NOMO-1 (cell line): ENCODE measurements around the gene KEL.

Source experiments
- DNase-seq, 2 experiments: peaks; one replicate each; lab custom pipeline; 2025; ENCODE audit not compliant: unreplicated experiment in 2 of 2; lab: John Stamatoyannopoulos, UW

Gene KEL

DNA sequence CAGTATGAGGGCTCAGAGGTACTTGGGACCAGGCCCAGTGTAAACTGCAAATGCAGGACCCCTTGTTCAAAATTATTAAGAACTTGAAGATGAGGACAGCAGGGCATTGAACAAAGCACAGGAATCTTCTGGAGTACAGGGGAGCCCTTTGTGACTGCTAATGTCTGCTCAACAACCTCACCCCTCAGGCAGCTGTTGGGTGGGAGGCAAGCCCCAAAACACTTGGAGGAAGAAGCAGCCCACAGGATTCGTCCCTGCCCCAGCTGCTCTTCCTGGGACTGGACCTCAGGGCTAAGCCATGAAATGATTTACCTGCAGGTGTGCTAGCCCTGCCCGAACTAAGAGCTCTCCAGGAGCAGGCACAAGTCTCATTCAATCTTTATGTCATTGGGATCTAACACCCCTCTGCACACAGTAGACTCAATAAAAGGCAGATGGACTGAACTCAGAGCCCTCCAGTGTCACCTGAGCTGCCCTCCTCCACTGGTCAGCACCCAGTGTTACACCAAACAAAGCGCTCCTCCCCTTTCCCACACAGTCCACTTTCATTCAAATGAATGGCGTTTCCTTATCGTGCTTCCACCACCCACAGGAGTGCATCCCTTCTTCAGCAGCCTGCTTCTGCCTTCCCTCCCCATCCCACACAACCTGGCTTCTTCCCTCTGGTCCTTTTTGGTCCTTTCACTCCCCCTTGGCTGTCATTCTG is 29.6 kb downstream of the KEL start:
- no peak for DNase-seq

DNA sequence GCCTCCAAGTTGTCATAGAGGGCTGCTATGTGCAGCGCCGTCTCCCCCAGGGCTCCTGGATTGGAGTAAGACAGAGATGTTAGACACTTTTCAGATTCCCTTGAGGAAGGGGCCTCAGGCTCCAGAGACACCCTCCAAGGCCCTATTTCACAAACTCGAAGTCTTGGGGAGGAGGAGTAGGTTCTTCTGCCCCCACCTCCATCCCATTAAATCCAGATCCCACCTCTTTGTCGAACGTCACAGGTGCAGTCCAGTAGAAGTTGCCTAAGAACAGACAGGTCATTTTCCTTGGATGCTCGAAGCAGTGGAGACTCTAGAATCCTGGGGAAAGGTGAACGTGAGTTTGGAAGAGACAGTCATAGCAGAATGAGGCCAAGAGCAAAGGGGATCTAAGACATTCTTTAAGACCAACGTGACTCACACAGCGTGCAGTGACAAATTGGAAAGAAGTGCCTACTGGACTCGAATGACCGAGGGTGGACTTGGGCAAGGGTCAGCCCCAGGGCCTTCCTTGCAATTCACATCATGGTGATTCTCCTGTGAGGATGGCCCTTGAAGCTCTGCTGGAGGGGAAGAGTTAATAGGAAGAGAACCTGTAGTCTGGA is 31.9 kb downstream of the KEL start:
- no peak for DNase-seq

DNA sequence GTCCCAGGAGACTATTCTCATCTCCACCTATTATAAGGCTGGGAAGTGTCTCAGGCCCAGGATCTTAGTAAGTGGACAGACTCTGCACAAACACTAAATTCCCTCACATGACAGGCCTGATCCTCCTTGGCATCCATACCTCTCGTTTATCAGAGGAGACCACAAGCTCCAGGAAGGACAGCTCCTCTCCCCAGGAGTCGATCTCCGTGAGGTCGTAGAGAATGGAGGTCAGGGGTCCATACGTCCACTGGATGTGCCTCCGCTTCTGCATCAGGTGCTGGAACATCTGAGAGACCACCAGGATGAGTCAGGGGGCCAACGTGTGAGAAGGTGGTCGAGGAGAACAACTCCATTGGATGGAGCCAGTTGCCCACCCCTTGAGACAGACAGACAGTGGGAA is 34.2 kb downstream of the KEL start:
- DNase-seq, result no peak

DNA sequence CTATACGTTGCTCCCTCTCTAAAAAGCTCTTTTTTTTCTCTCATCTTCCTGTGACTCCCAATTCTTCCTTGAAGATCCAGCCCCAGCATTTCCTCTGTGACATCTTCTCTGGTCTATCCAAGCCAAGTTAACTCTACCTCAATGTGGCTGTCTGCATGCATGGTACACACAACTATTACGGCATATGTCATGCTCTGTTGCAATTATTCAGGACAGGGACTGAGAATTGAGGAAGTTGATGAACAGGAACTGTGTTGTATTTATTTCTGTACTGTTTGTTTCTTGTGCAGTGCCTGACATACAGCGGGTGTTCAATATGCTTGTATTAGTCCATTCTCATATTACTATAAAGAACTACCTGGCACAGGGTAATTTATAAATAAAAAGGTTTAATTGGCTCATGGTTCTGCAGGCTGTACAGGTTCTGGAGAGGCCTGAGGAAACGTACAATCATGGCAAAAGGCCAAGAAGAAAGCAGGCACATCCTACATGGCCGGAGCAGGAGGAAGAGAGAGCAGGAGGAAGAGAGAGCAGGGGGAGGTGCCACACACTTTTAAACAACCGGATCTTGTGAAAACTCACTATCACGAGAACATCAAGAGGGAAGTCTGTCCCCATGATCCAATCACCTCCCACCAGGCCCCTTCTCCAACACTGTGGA is 34.9 kb downstream of the KEL start:
- DNase-seq, result peak; percentile 37 to 69

DNA sequence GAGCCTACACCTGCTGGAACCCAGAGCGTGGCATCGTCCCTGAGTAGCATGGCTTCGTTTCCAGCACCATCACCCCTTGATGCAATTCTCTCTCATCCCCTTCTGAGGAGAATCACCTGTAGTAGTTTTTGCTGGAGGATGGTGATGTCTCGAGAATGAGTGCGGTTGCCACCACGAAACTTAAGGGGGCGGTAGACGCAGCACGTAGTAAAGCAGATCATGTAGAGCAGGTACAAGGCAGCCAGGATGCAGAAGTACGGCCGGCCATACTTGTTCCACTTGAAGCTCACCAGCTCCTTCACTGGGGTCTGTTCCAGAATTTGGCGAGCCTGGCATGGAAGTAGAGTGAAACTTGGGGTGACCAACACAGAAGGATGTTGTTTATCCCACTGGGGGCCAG is 36.8 kb downstream of the KEL start:
- no peak for DNase-seq

- no peak for DNase-seq
Observed at GRCh38 chr7:142923391-142923790, 38.8 kb downstream of the KEL start.

DNA sequence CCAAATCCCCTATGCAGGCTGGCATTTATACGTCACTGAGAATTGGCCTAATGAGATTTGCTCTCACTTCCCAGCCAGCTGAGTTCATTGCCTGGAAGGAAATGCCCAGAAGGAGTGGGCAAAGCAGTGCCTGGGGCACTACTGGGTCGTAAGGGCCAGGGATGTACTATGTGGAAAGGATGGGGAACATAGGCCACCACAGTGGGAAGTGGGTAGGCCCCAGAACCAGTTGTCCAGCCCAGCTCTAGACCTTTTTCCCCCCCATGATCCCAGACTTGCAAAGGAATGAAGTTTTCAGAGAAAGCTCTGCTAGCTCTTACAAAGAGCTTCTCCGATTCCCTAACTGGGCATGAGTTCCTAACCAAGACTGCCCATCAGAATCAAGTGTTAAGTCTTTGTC is 42.5 kb downstream of the KEL start:
- DNase-seq, result no peak

DNA sequence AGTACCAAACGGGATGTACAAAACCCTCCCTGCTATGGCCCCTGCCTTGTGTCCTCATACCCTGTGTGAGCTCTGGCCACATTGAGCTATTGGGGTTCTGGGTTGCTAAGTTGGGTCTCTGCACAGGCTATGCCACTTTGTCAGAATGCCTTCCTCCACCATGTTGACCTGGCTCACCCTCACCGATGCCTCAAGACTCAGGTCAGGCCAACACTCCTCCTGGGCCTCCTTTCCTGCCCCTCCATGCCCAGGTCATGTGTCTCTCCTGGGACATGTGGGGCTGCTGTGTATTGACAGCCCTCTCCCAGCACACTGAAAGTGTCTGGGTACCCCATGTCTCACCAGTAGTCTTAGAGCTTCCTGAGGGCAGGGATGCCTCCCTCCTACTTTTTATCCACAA is 43.3 kb downstream of the KEL start:
- DNase-seq, result no peak

GRCh38 chr7:142917447-142917846 is 44.7 kb downstream of the KEL start:
- DNase-seq, result no peak

GRCh38 chr7:142916508-142916907 is 45.7 kb downstream of the KEL start:
- DNase-seq, result no peak

- no peak for DNase-seq
Observed at GRCh38 chr7:142915315-142915714, 46.8 kb downstream of the KEL start.

DNA sequence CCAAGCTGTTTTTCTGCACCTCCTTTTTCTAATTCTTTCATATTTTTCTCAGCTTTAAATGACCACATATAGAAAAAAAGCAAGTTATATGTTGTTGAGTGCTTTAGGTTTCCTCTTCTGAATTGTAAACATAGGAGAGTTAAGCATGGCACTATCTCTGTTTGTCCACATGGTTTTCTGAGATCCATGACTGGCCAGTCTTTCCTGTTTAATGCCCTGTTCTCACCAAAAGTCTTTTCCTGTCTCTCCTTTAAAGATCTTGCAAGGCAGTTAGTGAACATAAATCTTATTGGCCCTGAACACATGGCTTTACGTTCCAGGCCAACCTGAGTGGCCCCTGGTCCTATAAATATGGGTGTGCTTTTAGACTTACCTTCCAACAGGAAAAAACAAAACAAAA is 48.0 kb downstream of the KEL start:
- DNase-seq, result no peak

DNA sequence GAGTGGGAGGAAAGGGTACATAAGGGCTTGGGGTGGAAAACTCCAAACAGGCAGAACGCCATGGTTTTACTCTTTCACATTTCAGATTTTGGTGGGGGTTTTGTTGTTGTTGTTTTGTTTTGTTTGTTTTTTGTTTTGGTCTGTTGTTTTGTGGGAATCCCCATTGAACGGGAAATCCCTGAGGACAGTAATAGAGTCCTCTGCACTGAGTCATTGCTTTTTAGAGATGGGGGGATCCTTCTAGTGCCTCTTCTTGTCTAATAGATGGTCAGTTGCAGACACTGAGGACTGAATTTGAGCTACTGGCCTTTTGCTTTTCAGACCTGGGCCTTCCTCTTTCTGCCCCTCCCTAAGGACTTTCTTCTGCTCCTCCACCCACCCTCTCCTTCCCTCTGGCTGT is 48.6 kb downstream of the KEL start:
- DNase-seq, result no peak

- no peak for DNase-seq
Observed at GRCh38 chr7:142913051-142913450, 49.1 kb downstream of the KEL start.

- DNase-seq, result no peak
Observed at GRCh38 chr7:142910481-142910880, 51.7 kb downstream of the KEL start.

DNA sequence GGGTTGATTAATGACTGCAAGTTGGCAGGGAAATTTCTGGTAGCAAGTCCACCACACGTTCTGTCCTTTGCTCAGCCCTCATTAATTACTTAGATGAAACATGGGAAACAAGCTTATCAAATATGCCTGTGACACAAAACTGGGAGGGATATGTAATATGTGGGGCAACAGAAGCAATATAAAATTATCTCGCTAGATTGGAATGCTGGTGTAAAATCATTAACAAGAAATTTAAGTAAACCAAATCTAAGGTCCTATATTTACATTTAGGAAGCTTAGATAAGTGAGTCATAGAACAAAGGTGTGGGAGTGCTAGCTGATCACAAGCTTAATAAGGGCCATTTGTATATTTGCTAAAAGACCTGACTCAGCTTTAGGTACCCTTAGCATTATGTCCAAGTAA is 52.1 kb downstream of the KEL start:
- DNase-seq, result no peak

DNA sequence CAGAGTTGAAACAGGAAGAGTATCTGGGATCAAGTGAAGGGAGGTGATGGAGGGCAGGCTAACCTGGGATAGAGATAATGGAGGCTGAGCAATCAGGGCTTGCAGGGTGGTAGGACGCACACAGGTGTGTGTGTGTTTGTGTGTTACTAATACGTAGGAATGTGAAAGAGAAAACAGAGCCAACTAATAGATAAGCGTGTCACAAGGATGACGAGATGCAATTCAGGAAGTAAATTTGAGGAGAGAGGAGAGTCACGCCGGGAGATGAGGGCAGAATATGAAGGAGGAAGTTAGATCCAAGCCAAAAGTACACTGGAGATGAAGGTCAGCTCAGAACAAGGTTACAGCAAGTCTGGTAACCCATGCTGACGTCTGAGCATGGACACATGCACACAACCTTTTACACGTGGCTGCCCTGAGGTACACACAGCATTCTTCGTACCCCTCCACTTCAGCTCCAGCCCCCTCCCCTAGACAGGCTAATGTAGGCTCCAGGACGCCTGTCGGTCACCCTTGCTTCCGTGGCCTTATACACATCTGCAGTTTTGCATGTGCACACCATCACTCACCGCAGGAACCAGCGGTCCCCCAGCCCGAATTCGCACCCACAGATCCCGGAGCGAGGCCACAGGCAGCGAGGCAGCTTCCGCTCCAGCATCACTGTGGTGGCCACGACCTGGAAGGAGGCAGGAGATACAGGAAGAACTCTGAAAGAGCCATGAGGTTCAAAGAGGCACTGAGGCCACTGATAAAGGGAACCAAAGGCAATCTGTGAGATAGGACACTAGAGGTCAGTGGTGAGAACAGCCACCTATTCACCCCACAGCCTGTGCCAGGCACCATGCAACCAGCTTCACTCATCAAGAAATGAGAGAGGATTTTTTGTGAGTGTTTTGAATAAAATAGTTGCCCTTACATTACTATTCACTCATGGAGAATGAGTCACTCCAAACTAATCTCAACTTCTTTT is 53.0 kb downstream of the KEL start:
- DNase-seq, result peak; percentile 1 to 33

- no peak for DNase-seq
Observed at GRCh38 chr7:142908290-142908689, 53.9 kb downstream of the KEL start.

DNA sequence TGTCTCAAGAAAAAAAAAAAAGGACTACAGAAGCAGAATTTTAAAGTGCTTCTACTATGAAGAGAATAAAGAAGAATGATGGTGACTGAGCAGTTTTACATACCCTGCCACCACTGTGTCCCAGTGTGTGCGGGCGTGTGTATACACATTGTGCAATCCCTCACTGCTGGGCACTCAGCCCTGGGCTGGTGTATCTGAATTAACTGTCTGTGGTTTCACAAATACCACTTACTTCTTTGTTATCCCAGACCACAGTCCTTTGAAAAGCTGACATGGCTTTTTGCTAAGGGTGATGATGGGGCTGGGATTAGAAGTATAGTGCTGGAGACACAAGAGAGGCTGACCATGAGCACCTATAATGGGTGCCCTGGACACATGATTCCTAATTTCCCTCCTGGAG is 55.5 kb downstream of the KEL start:
- DNase-seq, result no peak

DNA sequence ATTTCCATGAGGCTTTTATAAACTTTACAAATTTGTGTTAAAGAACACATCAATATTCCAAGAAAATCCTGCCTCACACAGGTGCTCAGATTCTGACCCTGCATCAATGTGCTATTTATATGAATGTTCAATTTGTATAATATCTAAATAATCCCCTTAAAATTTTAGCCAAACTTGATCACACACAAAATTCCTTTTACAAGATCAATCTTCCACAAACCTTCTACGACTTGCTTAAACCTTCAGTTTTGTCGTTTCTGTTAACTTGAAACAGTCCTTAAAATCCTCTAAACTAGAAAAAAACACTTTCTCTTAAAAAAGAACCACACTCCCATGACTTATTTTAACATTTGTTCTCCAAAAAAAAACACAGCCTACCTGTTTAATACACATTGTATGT is 56.4 kb downstream of the KEL start:
- DNase-seq, result no peak

DNA sequence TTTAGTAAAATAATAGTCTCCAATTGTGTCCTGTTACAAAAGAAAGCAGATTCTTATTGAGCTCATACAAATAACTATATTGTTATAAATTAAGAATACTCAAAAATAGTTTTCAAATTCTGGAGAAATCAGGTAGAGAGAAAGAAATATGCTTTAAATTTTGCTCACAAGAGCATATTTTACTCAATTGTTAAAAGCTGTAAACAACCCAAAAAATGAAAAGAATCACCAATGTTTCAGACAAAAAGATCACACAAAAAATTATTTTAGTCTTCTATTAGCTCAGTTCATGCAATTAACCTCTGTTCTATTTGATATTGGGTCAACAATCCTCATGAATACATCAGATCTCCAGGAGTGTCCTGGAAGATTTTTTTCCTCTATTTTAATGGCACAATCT is 58.0 kb downstream of the KEL start:
- DNase-seq, result no peak
